Spinal cord (tissue), 10 donors: Measurements from ENCODE around the gene TMEM178B. TPM values are rescaled to one million over a fixed set of nuclear protein-coding genes. Genes with fewer than 3 reads are reported as not detected.
A peak's percentile ranks its signal among the peaks of the same experiment; 100 is the strongest.

ENCODE experiments used
- DNase-seq, 6 donors: peaks; one replicate each; pipeline versions ENCODE4 v3.0.0 to v3.0.0-alpha.2; 2013 to 2015; ENCODE audit warnings: low spot score in 6 of 6, low read depth in 4 of 6
- H3K27ac ChIP-seq: one replicate; pipeline ENCODE4 v1.5.1; 2013; ENCODE audit warnings: low read depth, low read length, control low read depth
- H3K27me3 ChIP-seq: one replicate; pipeline ENCODE4 v1.6.1; 2013; ENCODE audit warnings: low read length; ENCODE audit not compliant: control insufficient read depth, insufficient read depth
- H3K36me3 ChIP-seq: one replicate; pipeline ENCODE4 v1.6.1; 2013; ENCODE audit warnings: low read length; ENCODE audit not compliant: control insufficient read depth, insufficient read depth
- H3K4me1 ChIP-seq: one replicate; pipeline ENCODE4 v1.6.1; 2013; ENCODE audit warnings: low read length; ENCODE audit not compliant: control insufficient read depth, insufficient read depth
- H3K4me3 ChIP-seq: one replicate; pipeline ENCODE4 v1.5.1; 2013; ENCODE audit warnings: low read depth, low read length, control low read depth
- H3K9me3 ChIP-seq: one replicate; pipeline ENCODE4 v1.6.1; 2013; ENCODE audit warnings: low read length; ENCODE audit not compliant: control insufficient read depth, insufficient read depth
- WGBS: methylation state at CpG from one replicate; pipeline ENCODE4 v1.1.5; 2013; ENCODE audit warnings: missing lambda C conversion rate; ENCODE audit not compliant: insufficient coverage; 5-methylcytosine and 5-hydroxymethylcytosine counted together
- polyA plus RNA-seq, 2 donors: library from polyadenylated mRNA; unstranded; fragments of 120-200 nt; gene quantifications; one replicate each; pipeline ENCODE4 v1.2.1, GENCODE V29; 2013; ENCODE audit not compliant: insufficient read length in 2 of 2
- total RNA-seq, 2 donors: library from RNA; depleted of rRNA in 1 of 2; stranded (reverse); fragments of 120-200 nt in 1 of 2; fragments of >200 nt in 1 of 2; gene quantifications; one replicate each; pipeline versions ENCODE4 v1.2.3 to v1.2.4, GENCODE V29; 2013 to 2014
- donor health status: healthy.

TMEM178B gene
- total and polyA plus RNA-seq, 4 donors, result 24.6 to 71.1 (median 52.1) TPM

- Histone ChIP-seq H3K9me3 (no peaks in the 10 kb centered on the region), H3K4me3 (no peak overlapping the region), H3K27ac (peak overlapping the region; percentile 10), H3K27me3 (no peaks in the 10 kb centered on the region), H3K4me1 (peaks cover 17% of the 10 kb centered on the region), H3K36me3 (peaks cover 14% of the 10 kb centered on the region)
- no peak for DNase-seq
- WGBS, result 70% methylated on average over 11 of the region's 11 CpGs
These were observed 368.2 kb downstream of the TMEM178B start for GRCh38 chr7:141441837-141442627.

- H3K9me3 ChIP-seq, result no peaks in the 10 kb centered on the region
- H3K27ac ChIP-seq, result peak overlapping the region; percentile 10
- peak in 1 of 6 donors; percentile 44 for DNase-seq
- H3K4me1 ChIP-seq, result peaks cover 11% of the 10 kb centered on the region
- H3K36me3 ChIP-seq, result peaks cover 9% of the 10 kb centered on the region
- no peaks in the 10 kb centered on the region for H3K27me3 ChIP-seq
- WGBS, result 64% methylated on average over 1 of the region's 2 CpGs
- no peak overlapping the region for H3K4me3 ChIP-seq
These were observed 368.9 kb downstream of the TMEM178B start for GRCh38 chr7:141442781-141443180.

- Histone ChIP-seq H3K27me3 (no peaks in the 10 kb centered on the region), H3K4me1 (peaks cover 15% of the 10 kb centered on the region), H3K9me3 (no peaks in the 10 kb centered on the region), H3K4me3 (no peak overlapping the region), H3K27ac (no peak overlapping the region), H3K36me3 (peaks cover 1% of the 10 kb centered on the region)
- WGBS, result 65% methylated on average over 2 of the region's 5 CpGs
- DNase-seq, result no peak
These were observed 371.1 kb downstream of the TMEM178B start for GRCh38 chr7:141444961-141445360.

GRCh38 chr7:141451232-141451631, 377.4 kb downstream of the TMEM178B start:
- no peak overlapping the region for H3K27ac ChIP-seq
- DNase-seq, result no peak
- no peaks in the 10 kb centered on the region for H3K36me3 ChIP-seq
- H3K9me3 ChIP-seq, result no peaks in the 10 kb centered on the region
- WGBS, result 92% methylated on average over 4 of the region's 6 CpGs
- H3K4me3 ChIP-seq, result no peak overlapping the region
- peaks cover 10% of the 10 kb centered on the region for H3K4me1 ChIP-seq
- no peaks in the 10 kb centered on the region for H3K27me3 ChIP-seq

- Histone ChIP-seq H3K27ac (no peak overlapping the region), H3K9me3 (no peaks in the 10 kb centered on the region), H3K27me3 (no peaks in the 10 kb centered on the region), H3K4me1 (peaks cover 10% of the 10 kb centered on the region), H3K36me3 (no peaks in the 10 kb centered on the region), H3K4me3 (no peak overlapping the region)
- no peak for DNase-seq
- 100% methylated on average over 1 of the region's 3 CpGs for WGBS
These were observed 379.0 kb downstream of the TMEM178B start for GRCh38 chr7:141452911-141453310.

- Histone ChIP-seq H3K27me3 (no peaks in the 10 kb centered on the region), H3K4me1 (peaks cover 3% of the 10 kb centered on the region), H3K36me3 (no peaks in the 10 kb centered on the region), H3K9me3 (no peaks in the 10 kb centered on the region), H3K27ac (no peak overlapping the region), H3K4me3 (no peak overlapping the region)
- DNase-seq, result no peak
- WGBS, result 90% methylated on average over 2 of the region's 3 CpGs
These were observed 380.5 kb downstream of the TMEM178B start for GRCh38 chr7:141454338-141454737.

GRCh38 chr7:141455723-141456122, 381.9 kb downstream of the TMEM178B start:
- no peak overlapping the region for H3K27ac ChIP-seq
- H3K4me1 ChIP-seq, result peaks cover 7% of the 10 kb centered on the region
- peak in 2 of 6 donors; percentile 49 to 55 for DNase-seq
- H3K4me3 ChIP-seq, result no peak overlapping the region
- no peaks in the 10 kb centered on the region for H3K27me3 ChIP-seq
- no peaks in the 10 kb centered on the region for H3K9me3 ChIP-seq
- WGBS, result 33% methylated on average over 1 of the region's 1 CpG
- H3K36me3 ChIP-seq, result no peaks in the 10 kb centered on the region

- Histone ChIP-seq H3K4me3 (no peak overlapping the region), H3K27me3 (no peaks in the 10 kb centered on the region), H3K9me3 (no peaks in the 10 kb centered on the region), H3K27ac (no peak overlapping the region), H3K36me3 (no peaks in the 10 kb centered on the region), H3K4me1 (peaks cover 13% of the 10 kb centered on the region)
- 63% methylated on average over 2 of the region's 2 CpGs for WGBS
- no peak for DNase-seq
These were observed 382.4 kb downstream of the TMEM178B start for GRCh38 chr7:141456298-141456697.

GRCh38 chr7:141456711-141457110, 382.8 kb downstream of the TMEM178B start:
- DNase-seq, result peak in 1 of 6 donors; percentile 65

More at GRCh38 chr7:141456711-141457110, 382.8 kb downstream of the TMEM178B start:
- no peaks in the 10 kb centered on the region for H3K36me3 ChIP-seq
- H3K27ac ChIP-seq, result no peak overlapping the region
- H3K4me1 ChIP-seq, result peaks cover 17% of the 10 kb centered on the region
- no peaks in the 10 kb centered on the region for H3K27me3 ChIP-seq
- no peak overlapping the region for H3K4me3 ChIP-seq
- H3K9me3 ChIP-seq, result no peaks in the 10 kb centered on the region
- 100% methylated on average over 1 of the region's 4 CpGs for whole genome bisulfite sequencing
